HG03039 (cell line): Measurements from ENCODE around the gene LRBA.

ENCODE experiments used
- ATAC-seq: cut with Tn5 transposase; IDR thresholded peaks from one replicate; pipeline ENCODE4 v1.9.1; 2021; ENCODE audit warnings: mild to moderate bottlenecking, moderate library complexity; ENCODE audit not compliant: unreplicated experiment

LRBA gene

DNA sequence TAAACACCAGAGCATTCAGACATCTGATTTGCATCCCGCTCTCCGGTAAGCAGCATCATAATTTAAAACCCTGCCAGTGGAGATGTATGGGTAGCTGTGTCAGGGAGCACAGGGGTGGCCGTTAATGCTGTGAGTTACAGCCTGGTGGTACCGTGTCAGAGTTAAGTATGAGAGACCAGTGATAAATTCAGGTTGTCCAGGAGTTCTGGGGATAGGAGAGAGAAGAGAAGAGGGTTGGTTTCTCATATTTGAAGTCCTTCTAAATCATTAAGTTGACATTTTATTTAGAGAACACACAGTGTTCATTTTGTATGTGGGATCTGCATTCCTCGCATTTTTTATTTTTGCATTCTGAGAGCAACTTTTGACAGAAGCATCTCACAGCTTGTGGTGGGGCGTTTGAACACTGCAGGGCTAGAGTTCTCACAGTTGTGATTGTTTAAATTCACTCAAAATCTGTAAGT is 779.2 kb downstream of the LRBA start:
- no peak for ATAC-seq

- ATAC-seq: no peak
Measured at GRCh38 chr4:150235317-150235716, 779.8 kb downstream of the LRBA start.

GRCh38 chr4:150234246-150234645 is 780.8 kb downstream of the LRBA start:
- ATAC-seq: no peak

GRCh38 chr4:150232029-150232428 is 783.1 kb downstream of the LRBA start:
- ATAC-seq: no peak

DNA sequence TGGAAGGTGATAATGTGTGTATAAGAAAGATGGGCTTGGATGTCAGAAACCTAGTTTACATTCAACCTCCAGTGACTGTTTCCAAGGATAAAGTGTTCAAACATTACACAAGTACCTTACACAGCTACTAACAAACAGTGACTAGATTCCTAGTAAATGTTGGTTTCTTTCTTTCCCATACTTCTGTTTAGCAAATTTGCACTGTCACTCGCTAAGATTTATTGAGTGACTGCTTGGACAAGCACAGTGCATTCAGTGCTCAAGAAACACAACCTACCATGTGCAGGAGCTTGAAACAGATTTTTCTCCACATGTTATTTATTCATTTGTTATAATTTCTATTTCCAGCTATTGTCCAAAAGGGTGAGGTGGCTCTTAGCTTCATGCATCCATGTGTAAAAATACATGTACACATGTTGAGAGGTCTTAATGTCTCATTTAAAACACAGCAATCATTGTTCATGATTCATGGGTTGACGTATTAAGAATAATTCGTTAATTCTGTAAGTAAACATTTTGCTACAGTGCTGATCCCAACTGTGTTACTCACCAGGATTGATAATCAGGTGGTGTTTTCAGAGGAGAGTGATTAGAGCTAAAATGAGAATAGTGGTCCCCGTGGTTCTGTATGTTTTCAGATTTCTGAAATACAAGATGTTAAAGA is 783.8 kb downstream of the LRBA start:
- ATAC-seq: no peak

GRCh38 chr4:150230561-150230960 is 784.5 kb downstream of the LRBA start:
- ATAC-seq: no peak

GRCh38 chr4:150229520-150229919 is 785.6 kb downstream of the LRBA start:
- no peak for ATAC-seq

DNA sequence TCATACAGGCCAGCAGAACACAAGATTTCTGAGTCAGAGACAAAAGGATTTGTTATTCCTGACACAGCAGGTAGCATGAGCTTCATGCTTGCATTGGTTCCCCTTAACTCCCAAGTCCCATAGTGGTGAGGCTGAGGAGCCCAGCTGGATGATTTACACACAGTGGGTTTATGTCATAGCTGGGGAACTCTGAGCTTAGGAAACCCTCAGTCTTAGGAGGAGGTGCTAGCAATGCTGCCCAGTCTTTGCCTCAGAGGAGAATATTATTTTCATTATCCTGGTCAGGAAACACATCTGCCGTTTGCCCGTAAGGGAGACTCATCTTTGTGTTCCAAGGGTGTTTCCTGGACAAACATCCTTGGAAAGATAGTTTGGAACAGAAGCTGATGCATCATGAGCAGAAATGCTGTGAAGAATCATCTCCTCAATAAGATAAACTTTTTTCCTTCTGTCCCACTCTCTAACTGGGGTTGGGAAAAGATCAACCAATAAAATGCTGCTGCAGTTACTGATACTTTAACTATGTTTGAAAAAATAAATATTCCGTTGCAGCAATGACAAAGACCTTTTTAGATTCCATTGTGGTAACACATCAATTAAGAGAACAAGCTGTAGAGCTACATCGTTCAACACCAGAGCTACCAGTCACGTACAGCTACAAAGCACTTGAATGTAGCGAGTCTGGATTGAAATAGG is 790.0 kb downstream of the LRBA start:
- no peak for ATAC-seq

DNA sequence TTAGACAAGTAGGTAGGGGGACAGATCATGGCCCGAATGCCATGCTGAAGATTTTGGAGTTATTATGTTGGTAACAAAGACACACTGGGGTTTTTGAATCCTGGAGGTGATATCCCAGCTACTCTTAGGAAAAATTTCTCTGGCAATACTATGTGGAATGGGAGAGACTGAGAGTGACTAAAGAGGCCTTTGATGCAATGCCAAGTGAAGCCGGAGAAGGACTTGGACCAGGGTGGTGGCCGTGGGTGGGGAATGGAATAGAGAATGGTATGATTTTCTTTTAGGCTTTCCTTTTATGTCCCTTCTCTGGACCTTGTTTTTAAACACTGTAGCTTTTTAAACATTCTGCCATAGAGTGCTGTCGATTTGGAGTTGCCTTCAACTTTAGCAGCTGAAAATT is 795.2 kb downstream of the LRBA start:
- no peak for ATAC-seq

GRCh38 chr4:150218447-150218846 is 796.6 kb downstream of the LRBA start:
- no peak for ATAC-seq

GRCh38 chr4:150217808-150218207 is 797.3 kb downstream of the LRBA start:
- ATAC-seq: no peak

- no peak for ATAC-seq
Measured at GRCh38 chr4:150217192-150217591, 797.9 kb downstream of the LRBA start.

GRCh38 chr4:150216726-150217125 is 798.4 kb downstream of the LRBA start:
- no peak for ATAC-seq

GRCh38 chr4:150215601-150216000 is 799.5 kb downstream of the LRBA start:
- ATAC-seq: no peak
